Thyroid gland (tissue), 4 donors: ENCODE measurements around the gene GPX8. TPM values are rescaled to one million over a fixed set of nuclear protein-coding genes. Genes with fewer than 3 reads are reported as not detected.

Experiments used
- DNase-seq, 2 donors: peaks; one replicate each; pipeline ENCODE4 v3.0.0-alpha.2; 2019
- H3K27ac ChIP-seq, 3 donors: fragments of 200-600 bp; sonication (generic); 1 replicate in 2 of 3; 2 replicates in 1 of 3; pipeline ENCODE4 v1.5.1; 2016 to 2019; ENCODE audit warnings: mild to moderate bottlenecking in 1 of 3, moderate library complexity in 1 of 3
- H3K27me3 ChIP-seq: fragments of 200-600 bp; sonication (generic); one replicate; pipeline ENCODE4 v1.5.1; 2019
- H3K36me3 ChIP-seq, 2 donors: fragments of 200-600 bp; sonication (generic); one replicate each; pipeline ENCODE4 v1.5.1; 2016 to 2019
- H3K4me1 ChIP-seq, 2 donors: fragments of 200-600 bp; sonication (generic); one replicate each; pipeline ENCODE4 v1.5.1; 2017 to 2019
- H3K4me3 ChIP-seq, 3 donors: fragments of 200-600 bp; sonication (generic); replicated peaks in 1 of 3; 1 replicate in 2 of 3; 2 replicates in 1 of 3; pipeline ENCODE4 v1.5.1; 2016; ENCODE audit warnings: mild to moderate bottlenecking in 1 of 3
- H3K9me3 ChIP-seq: fragments of 200-600 bp; sonication (generic); one replicate; pipeline ENCODE4 v1.5.1; 2017
- POLR2A ChIP-seq, 2 donors: fragments of 450-650 bp; IDR thresholded peaks; one replicate each; pipeline ENCODE4 v1.6.1; 2017; ENCODE audit warnings: antibody characterized with exemption in 2 of 2, mild to moderate bottlenecking in 2 of 2, moderate library complexity in 1 of 2
- WGBS, 2 donors: methylation state at CpG; one replicate each; pipeline ENCODE4 v1.1.5; 2017; 5-methylcytosine and 5-hydroxymethylcytosine counted together
- intact Hi-C: fragments of 100-400 bp; cut with DNase I; formaldehyde crosslinking; loops from one replicate; pipeline ENCODE4 v1.15.1; 2023
- total RNA-seq, 4 donors: library from RNA; depleted of rRNA; stranded (reverse); fragments of >200 nt; gene quantifications; one replicate each; pipeline ENCODE4 v1.2.3, GENCODE V29; 2016
- TF ChIP-seq, protein P1 (sequence below), 6 experiments: fragments of 200-600 bp in 3 of 6; fragments of 450-650 bp in 3 of 6; sonication (generic) in 3 of 6; IDR thresholded peaks; one replicate each; pipeline ENCODE4 v1.5.1; 2016 to 2019; ENCODE audit warnings: antibody characterized with exemption in 6 of 6, mild to moderate bottlenecking in 2 of 6, inconsistent platforms in 1 of 6, moderate library complexity in 1 of 6

GPX8 gene
- total RNA-seq, 4 donors from 2014 or later = 34.0 to 44.0 (median 36.8) TPM

DNA sequence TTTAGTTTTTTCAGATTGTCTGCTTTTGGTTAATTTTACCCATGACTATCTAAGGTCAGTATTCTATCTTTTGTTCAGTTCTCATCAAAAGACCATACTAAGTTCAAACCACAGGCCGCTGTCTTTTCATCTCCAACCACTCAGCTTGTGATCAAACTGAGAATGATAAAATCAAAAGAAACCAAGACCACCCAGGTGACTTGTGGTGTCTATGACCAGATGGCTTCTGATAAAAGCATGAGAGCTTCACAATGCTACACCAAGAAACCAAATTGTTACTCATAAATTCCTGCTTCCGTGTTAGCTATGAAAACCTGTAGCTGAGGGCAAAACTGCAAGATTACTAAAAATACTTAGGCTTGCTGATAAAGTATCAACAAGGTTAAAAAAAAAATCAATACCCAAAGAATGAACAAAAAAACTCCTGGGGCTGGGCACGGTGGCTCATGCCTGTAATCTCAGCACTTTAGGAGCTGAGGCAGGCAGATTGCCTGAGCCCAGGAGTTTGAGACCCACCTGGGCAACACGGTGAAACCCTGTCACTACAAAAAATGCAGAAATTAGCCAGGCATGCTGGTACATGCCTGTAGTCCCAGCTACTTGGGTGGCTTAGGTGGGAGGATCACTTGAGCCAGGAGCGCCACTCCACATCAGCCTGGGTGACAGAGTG is 25.8 kb upstream of the GPX8 start:
- TF ChIP-seq, protein P1, sequence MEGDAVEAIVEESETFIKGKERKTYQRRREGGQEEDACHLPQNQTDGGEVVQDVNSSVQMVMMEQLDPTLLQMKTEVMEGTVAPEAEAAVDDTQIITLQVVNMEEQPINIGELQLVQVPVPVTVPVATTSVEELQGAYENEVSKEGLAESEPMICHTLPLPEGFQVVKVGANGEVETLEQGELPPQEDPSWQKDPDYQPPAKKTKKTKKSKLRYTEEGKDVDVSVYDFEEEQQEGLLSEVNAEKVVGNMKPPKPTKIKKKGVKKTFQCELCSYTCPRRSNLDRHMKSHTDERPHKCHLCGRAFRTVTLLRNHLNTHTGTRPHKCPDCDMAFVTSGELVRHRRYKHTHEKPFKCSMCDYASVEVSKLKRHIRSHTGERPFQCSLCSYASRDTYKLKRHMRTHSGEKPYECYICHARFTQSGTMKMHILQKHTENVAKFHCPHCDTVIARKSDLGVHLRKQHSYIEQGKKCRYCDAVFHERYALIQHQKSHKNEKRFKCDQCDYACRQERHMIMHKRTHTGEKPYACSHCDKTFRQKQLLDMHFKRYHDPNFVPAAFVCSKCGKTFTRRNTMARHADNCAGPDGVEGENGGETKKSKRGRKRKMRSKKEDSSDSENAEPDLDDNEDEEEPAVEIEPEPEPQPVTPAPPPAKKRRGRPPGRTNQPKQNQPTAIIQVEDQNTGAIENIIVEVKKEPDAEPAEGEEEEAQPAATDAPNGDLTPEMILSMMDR (IDR thresholded peaks at IDR 0.05) = no peak
- TF ChIP-seq POLR2A (IDR thresholded peaks at IDR 0.05) = no peak
- H3K9me3 ChIP-seq = no peaks in the 10 kb centered on the region
- intact Hi-C loops = no loop called here
- H3K4me1 ChIP-seq = no peaks in the 10 kb centered on the region
- H3K27me3 ChIP-seq = no peaks in the 10 kb centered on the region
- H3K36me3 ChIP-seq = no peaks in the 10 kb centered on the region
- no peak overlapping the region for H3K27ac ChIP-seq
- no peak overlapping the region for H3K4me3 ChIP-seq
- 74 to 76% methylated on average over 5 of the region's 5 CpGs for WGBS, 2 donors
- no peak for DNase-seq

DNA sequence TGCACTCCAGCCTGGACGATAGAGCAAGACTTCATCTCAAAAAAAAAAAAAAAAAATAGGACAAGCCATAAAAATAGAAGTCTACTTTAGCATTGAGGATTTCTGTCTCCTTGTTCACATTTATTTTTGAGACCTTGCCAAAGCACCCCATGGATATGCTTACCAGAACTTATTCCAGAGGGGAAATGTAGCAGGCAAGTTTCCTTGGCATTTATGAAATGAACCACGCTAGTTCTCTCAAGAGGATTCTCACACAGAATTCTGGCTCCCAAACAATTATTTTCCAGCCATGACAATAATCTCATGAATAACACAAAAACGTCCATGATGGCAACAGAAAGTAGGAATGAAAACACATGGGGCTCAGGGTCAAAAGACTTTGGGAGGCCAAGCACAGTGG is 23.4 kb upstream of the GPX8 start:
- Histone ChIP-seq H3K36me3 (no peaks in the 10 kb centered on the region), H3K4me1 (no peaks in the 10 kb centered on the region), H3K27ac (no peak overlapping the region), H3K9me3 (no peaks in the 10 kb centered on the region), H3K4me3 (no peak overlapping the region), H3K27me3 (no peaks in the 10 kb centered on the region)
- 64 to 73% methylated on average over 3 of the region's 3 CpGs for WGBS, 2 donors
- intact Hi-C loops = no loop called here
- no peak for TF ChIP-seq POLR2A (IDR thresholded peaks at IDR 0.05)
- TF ChIP-seq, protein P1 (IDR thresholded peaks at IDR 0.05) = no peak
- DNase-seq = no peak

- intact Hi-C loops = no loop called here
Measured at GRCh38 chr5:55140908-55141665, 18.9 kb upstream of the GPX8 start.

DNA sequence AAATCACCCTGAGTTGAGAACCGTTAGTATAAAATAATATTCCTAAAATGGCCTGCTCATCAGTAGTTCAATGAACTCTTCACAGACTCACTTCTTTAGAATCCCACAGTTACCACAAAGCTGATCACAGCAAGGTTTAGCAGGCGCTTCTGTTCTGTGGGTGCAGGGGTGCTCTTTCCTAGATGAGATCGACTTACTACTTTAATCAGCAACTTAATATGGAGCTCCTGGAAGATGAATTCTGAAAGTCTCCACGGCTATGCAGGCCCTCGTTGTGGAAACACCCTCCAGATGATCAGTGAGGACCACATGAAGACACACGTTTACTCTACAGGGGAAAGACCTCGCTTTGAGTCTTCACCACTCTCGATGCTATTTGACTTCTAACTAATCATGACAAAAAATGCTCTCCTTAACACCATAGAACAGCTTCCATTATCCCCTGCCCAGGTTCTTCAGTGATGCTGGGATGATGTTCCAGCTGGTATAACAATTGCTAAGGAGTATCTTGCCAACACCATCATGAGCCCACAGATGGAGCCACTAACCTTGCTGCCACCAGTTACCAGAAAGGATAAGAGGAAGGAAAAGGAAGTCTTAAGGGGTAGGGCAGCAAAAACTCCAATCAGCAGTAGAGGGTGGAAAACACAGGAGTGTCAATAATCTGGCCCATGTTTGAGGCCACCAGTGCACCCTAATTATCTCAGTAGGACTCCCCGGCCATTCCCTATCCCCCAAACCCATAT is 17.9 kb upstream of the GPX8 start:
- no peaks in the 10 kb centered on the region for H3K4me1 ChIP-seq
- no peak overlapping the region for H3K27ac ChIP-seq
- DNase-seq = no peak
- TF ChIP-seq POLR2A (IDR thresholded peaks at IDR 0.05) = no peak
- TF ChIP-seq, protein P1 (IDR thresholded peaks at IDR 0.05) = no peak
- no peaks in the 10 kb centered on the region for H3K9me3 ChIP-seq
- 89 to 91% methylated on average over 9 of the region's 9 CpGs for WGBS, 2 donors
- no peaks in the 10 kb centered on the region for H3K36me3 ChIP-seq
- intact Hi-C loops = no loop called here
- H3K27me3 ChIP-seq = no peaks in the 10 kb centered on the region
- no peak overlapping the region for H3K4me3 ChIP-seq

More at GRCh38 chr5:55140908-55141665, 18.9 kb upstream of the GPX8 start:
- H3K4me3 ChIP-seq = no peak overlapping the region
- 83 to 86% methylated on average over 9 of the region's 9 CpGs for WGBS, 2 donors
- TF ChIP-seq, protein P1 (IDR thresholded peaks at IDR 0.05) = no peak
- TF ChIP-seq POLR2A (IDR thresholded peaks at IDR 0.05) = no peak
- H3K27ac ChIP-seq = no peak overlapping the region
- no peaks in the 10 kb centered on the region for H3K4me1 ChIP-seq
- H3K27me3 ChIP-seq = no peaks in the 10 kb centered on the region
- no peaks in the 10 kb centered on the region for H3K36me3 ChIP-seq
- DNase-seq = no peak
- no peaks in the 10 kb centered on the region for H3K9me3 ChIP-seq
